ENCODE data around the gene SLC39A9.

The SLC39A9 gene

DNA sequence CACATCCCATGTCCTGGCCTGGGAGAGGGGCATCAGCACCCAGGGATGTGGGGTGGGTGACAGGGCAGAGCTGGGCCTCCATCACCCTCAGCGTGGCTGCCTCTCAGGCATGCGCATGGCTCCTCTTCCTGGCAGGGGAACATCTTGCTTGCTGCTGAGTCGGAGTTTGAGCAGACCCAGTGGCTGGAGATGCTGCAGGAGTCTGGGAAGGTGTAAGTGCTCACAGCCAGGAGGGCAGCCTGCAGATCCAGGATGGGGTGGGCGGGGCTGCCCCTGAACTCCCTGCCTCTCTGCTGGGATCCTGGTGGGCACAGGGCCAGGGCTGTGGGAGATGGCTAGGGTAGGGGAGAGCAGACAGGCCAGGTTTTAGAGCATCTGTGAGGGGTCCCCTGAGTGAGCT is 102.2 kb downstream of the SLC39A9 start:
- TF ChIP-seq, protein P1, sequence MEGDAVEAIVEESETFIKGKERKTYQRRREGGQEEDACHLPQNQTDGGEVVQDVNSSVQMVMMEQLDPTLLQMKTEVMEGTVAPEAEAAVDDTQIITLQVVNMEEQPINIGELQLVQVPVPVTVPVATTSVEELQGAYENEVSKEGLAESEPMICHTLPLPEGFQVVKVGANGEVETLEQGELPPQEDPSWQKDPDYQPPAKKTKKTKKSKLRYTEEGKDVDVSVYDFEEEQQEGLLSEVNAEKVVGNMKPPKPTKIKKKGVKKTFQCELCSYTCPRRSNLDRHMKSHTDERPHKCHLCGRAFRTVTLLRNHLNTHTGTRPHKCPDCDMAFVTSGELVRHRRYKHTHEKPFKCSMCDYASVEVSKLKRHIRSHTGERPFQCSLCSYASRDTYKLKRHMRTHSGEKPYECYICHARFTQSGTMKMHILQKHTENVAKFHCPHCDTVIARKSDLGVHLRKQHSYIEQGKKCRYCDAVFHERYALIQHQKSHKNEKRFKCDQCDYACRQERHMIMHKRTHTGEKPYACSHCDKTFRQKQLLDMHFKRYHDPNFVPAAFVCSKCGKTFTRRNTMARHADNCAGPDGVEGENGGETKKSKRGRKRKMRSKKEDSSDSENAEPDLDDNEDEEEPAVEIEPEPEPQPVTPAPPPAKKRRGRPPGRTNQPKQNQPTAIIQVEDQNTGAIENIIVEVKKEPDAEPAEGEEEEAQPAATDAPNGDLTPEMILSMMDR (IDR thresholded peaks at IDR 0.05; ENCODE audit: extremely low read depth, missing control alignments) = no peak
- no peak for DNase-seq (ENCODE audit: low spot score)

DNA sequence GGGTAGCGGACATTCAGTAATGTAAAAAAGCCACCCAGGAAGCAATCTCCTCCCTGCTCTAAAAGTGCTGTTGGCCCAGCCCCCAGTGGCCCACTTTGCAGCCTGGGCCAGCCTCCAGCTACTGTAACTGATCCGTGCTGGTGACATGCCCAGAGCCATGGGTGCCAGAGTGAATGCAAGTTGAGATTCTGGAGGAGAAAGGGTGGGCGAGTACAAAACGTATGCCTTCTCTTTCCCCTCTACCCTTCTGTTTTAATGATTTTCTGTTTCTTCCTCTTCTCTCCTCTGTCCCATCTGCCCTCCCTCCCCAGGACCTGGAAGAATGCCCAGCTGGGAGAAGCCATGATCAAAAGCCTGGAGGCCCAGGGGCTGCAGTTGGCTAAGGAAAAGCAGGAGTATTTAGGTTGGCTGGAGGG is 102.9 kb downstream of the SLC39A9 start:
- no peak for DNase-seq (ENCODE audit: low spot score)

DNA sequence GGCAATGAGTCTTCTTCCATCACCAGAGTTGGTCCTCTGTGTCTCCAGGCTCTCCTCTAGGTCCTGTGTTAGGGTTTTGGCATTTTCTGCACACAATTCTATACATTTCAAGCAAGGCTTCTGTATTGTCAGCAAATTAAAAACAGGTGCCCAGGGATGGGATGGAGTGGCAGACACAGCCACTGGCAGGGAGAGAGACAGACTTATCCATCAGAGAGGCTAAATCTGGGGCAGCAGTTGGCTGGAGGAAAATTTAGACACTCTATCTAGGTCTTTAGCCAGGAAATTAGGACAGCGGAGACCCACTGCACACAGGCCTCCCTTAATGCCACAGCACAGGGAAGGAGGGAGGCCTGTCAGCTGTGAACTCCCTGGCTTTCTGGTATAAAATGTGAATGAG is 106.3 kb downstream of the SLC39A9 start:
- TF ChIP-seq, protein P1 (IDR thresholded peaks at IDR 0.05; ENCODE audit: extremely low read depth, missing control alignments) = no peak
- DNase-seq (ENCODE audit: low spot score) = no peak

More for the DNA sequence above, 102.9 kb downstream of the SLC39A9 start:
- TF ChIP-seq, protein P1 (IDR thresholded peaks at IDR 0.05; ENCODE audit: extremely low read depth, missing control alignments) = no peak

DNA sequence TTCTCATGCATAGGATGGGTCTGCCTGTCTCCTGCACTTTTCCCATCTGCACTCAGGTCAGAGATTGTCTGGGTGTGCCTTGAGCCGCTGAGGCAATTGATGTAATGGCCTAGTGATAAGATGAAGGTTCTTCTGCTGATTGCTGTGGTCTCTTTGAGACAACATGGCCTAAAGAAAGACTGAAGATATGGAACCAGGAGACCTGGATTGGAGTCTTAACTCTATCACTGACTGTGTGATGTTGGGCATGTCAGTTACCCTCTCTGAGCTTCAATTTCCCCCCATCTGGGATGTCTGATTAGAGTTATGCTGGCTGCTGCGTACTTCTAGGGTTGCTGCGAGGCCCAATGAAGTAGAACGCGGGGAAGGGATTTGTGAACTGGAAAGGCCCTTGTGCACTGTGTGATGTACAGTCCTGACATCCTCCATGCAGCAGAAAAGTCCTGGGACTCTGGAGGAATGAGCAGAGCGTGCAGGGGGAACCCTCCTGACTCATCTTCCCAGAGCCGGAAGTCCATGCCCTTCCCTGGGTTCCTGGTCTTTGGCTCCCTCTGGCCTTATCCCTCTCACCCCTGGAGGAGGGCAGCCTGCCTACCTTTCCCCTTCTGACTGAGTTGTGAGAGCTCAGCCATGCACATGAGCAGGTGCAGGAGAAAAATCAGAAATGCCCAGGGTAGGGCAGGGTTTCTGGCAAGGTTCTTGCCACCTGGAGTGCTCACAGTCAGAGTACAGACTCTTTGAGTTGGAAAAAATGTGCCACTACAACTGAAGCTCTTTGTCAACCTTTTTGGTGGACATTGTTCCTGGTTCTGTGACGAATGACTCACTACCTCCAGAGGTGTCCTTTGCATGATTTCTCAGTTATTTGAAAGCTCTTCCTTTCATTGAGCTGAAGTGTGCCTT is 107.1 kb downstream of the SLC39A9 start:
- DNase-seq (ENCODE audit: low spot score) = no peak
- TF ChIP-seq, protein P1 (IDR thresholded peaks at IDR 0.05; ENCODE audit: extremely low read depth, missing control alignments) = no peak

DNA sequence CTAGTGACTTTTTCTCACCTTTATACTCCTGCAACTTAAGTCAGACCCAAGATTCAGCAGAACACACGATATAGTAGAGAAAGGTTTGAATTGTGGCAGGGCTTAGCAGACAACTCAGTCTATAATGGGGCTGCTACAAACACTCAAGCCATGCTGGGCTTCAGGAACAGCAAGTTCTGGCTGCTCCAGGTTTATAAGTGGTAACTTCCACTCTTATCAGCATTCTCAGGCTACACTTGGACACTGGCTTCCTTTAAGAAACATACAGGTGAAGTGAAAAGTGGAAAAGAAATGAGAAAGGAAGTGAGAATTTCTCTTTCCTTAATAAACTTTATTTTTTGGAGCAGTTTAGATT is 107.7 kb downstream of the SLC39A9 start:
- DNase-seq (ENCODE audit: low spot score) = no peak
- TF ChIP-seq, protein P1 (IDR thresholded peaks at IDR 0.05; ENCODE audit: extremely low read depth, missing control alignments) = no peak

All from GM20000 (cell line).